ENCODE measurements around the gene BRME1. TPM values are rescaled to one million over a fixed set of nuclear protein-coding genes. Genes with fewer than 3 reads are reported as not detected.

BRME1 gene
- total RNA-seq, 6 experiments from 2014 or later = 0.34 to 3.7 (median 1.2) TPM

- ATAC-seq (no peak), DNase-seq (no peak)
- H3K4me1 ChIP-seq = no peaks in the 10 kb centered on the region
- WGBS (ENCODE audit: insufficient coverage, low coverage, low lambda C conversion rate, missing lambda C conversion rate) = 24% methylated on average over 4 of the region's 5 CpGs
- intact Hi-C loops (cut with DNase I) = no loop called here
- H3K36me3 ChIP-seq = no peaks in the 10 kb centered on the region
- H3K27ac ChIP-seq = no peak overlapping the region
- TF ChIP-seq, protein P1, sequence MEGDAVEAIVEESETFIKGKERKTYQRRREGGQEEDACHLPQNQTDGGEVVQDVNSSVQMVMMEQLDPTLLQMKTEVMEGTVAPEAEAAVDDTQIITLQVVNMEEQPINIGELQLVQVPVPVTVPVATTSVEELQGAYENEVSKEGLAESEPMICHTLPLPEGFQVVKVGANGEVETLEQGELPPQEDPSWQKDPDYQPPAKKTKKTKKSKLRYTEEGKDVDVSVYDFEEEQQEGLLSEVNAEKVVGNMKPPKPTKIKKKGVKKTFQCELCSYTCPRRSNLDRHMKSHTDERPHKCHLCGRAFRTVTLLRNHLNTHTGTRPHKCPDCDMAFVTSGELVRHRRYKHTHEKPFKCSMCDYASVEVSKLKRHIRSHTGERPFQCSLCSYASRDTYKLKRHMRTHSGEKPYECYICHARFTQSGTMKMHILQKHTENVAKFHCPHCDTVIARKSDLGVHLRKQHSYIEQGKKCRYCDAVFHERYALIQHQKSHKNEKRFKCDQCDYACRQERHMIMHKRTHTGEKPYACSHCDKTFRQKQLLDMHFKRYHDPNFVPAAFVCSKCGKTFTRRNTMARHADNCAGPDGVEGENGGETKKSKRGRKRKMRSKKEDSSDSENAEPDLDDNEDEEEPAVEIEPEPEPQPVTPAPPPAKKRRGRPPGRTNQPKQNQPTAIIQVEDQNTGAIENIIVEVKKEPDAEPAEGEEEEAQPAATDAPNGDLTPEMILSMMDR (IDR thresholded peaks at IDR 0.05) = no peak
- no peak for TF ChIP-seq POLR2A (IDR thresholded peaks at IDR 0.05)
- no peaks in the 10 kb centered on the region for H3K9me3 ChIP-seq
- peaks cover 0 to 7% of the 10 kb centered on the region in 2 donors for H3K27me3 ChIP-seq
- no peak overlapping the region for H3K4me3 ChIP-seq
Measured at GRCh38 chr19:13872339-13872694, 33.6 kb downstream of the BRME1 start.

GRCh38 chr19:13870873-13871272 lies 35.0 kb downstream of the BRME1 start:
- TF ChIP-seq, protein P1 (IDR thresholded peaks at IDR 0.05) = no peak
- no peak for TF ChIP-seq POLR2A (IDR thresholded peaks at IDR 0.05)
- intact Hi-C loops (cut with DNase I) = no loop called here
- peaks cover 0 to 7% of the 10 kb centered on the region in 2 donors for H3K27me3 ChIP-seq
- no peaks in the 10 kb centered on the region for H3K9me3 ChIP-seq
- H3K36me3 ChIP-seq = no peaks in the 10 kb centered on the region
- ATAC-seq = no peak
- DNase-seq = no peak
- peaks cover 0 to 2% (median 0%) of the 10 kb centered on the region in 4 donors for H3K4me1 ChIP-seq
- WGBS (ENCODE audit: insufficient coverage, low coverage, low lambda C conversion rate, missing lambda C conversion rate) = 83% methylated on average over 4 of the region's 4 CpGs
- H3K4me3 ChIP-seq = no peak overlapping the region
- H3K27ac ChIP-seq = no peak overlapping the region

GRCh38 chr19:13869281-13869680 lies 36.6 kb downstream of the BRME1 start:
- intact Hi-C loops (cut with DNase I) = loop anchor here (10.0 kb wide), 2 partner anchors 274 to 594 kb away; no protein-coding TSS in a partner anchor
- no peak overlapping the region for H3K27ac ChIP-seq
- H3K27me3 ChIP-seq = peaks cover 0 to 7% of the 10 kb centered on the region in 2 donors
- WGBS (ENCODE audit: insufficient coverage, low coverage, low lambda C conversion rate, missing lambda C conversion rate) = 84% methylated on average over 4 of the region's 13 CpGs
- H3K4me3 ChIP-seq = no peak overlapping the region
- no peaks in the 10 kb centered on the region for H3K36me3 ChIP-seq
- DNase-seq (no peak), ATAC-seq (no peak)
- peaks cover 0 to 4% (median 0%) of the 10 kb centered on the region in 4 donors for H3K4me1 ChIP-seq
- TF ChIP-seq, protein P1 (IDR thresholded peaks at IDR 0.05) = no peak
- TF ChIP-seq POLR2A (IDR thresholded peaks at IDR 0.05) = no peak
- H3K9me3 ChIP-seq = no peaks in the 10 kb centered on the region

DNA sequence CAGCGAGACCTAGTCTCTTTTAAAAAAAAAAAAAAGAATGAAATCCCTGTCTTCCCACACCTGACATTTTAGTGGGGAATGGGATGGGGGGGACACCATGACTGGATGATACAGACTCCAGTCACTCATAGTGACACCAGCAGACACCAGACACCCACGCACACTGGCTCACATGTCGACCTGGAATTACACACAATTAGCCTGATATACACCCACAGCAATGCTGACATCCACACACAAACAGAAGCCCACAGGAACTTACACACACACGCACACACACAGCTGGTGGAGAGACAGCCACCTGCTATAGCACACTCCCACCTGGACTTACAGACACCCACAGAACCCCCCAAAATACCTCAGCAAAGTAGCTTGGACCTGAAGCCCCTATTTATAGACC lies 37.3 kb downstream of the BRME1 start:
- no peak for DNase-seq
- Histone ChIP-seq H3K27ac (no peak overlapping the region), H3K36me3 (no peaks in the 10 kb centered on the region), H3K4me3 (no peak overlapping the region), H3K9me3 (no peaks in the 10 kb centered on the region), H3K4me1 (peaks cover 0 to 4% (median 0%) of the 10 kb centered on the region in 4 donors), H3K27me3 (peaks cover 0 to under 1% of the 10 kb centered on the region in 2 donors)
- ATAC-seq = no peak
- TF ChIP-seq, protein P1 (IDR thresholded peaks at IDR 0.05) = no peak
- no peak for TF ChIP-seq POLR2A (IDR thresholded peaks at IDR 0.05)
- intact Hi-C loops (cut with DNase I) = loop anchor here (10.0 kb wide), 2 partner anchors 274 to 594 kb away; no protein-coding TSS in a partner anchor
- 57% methylated on average over 4 of the region's 4 CpGs for WGBS (ENCODE audit: insufficient coverage, low coverage, low lambda C conversion rate, missing lambda C conversion rate)
